Measurements from ENCODE around the gene MYOF. TPM values are rescaled to one million over a fixed set of nuclear protein-coding genes. Genes with fewer than 3 reads are reported as not detected.
"Not testable (repeated sequence)": the region's sequence is repeated elsewhere in the genome, so short reads cannot be mapped to it uniquely, and the experiment has no call there.

MYOF gene
- total RNA-seq, 1 donor from 2014 or later = 82.5 TPM

GRCh38 chr10:93376372-93377293 lies 105.5 kb downstream of the MYOF start:
- no peak for DNase-seq (ENCODE audit: low spot score)
- intact Hi-C loops (cut with DNase I) = loop anchor here (1.0 to 5.0 kb wide), 2 partner anchors 41 to 106 kb away; partner anchors contain the start of gene MYOF

- DNase-seq (ENCODE audit: low spot score) = no peak
- intact Hi-C loops (cut with DNase I) = no loop called here
These were observed 111.2 kb downstream of the MYOF start for GRCh38 chr10:93370961-93371360.

- no peak for DNase-seq (ENCODE audit: low spot score)
- intact Hi-C loops (cut with DNase I) = no loop called here
These were observed 112.5 kb downstream of the MYOF start for GRCh38 chr10:93369588-93370164.

GRCh38 chr10:93368210-93368609 lies 113.9 kb downstream of the MYOF start:
- DNase-seq (ENCODE audit: low spot score) = no peak
- intact Hi-C loops (cut with DNase I) = no loop called here

- no peak for DNase-seq (ENCODE audit: low spot score)
- intact Hi-C loops (cut with DNase I) = no loop called here
These were observed 114.5 kb downstream of the MYOF start for GRCh38 chr10:93367664-93368063.

- intact Hi-C loops (cut with DNase I) = no loop called here
- DNase-seq (ENCODE audit: low spot score) = no peak
These were observed 117.2 kb downstream of the MYOF start for GRCh38 chr10:93364966-93365365.

GRCh38 chr10:93363891-93364648 lies 118.1 kb downstream of the MYOF start:
- intact Hi-C loops (cut with DNase I) = no loop called here
- peak; percentile 80 for DNase-seq (ENCODE audit: low spot score)

- DNase-seq (ENCODE audit: low spot score); intact Hi-C loops (cut with DNase I): not testable (repeated sequence)
These were observed 123.7 kb downstream of the MYOF start for GRCh38 chr10:93358398-93358797.

- intact Hi-C loops (cut with DNase I) = no loop called here
- DNase-seq (ENCODE audit: low spot score) = no peak
These were observed 124.5 kb downstream of the MYOF start for GRCh38 chr10:93357680-93358079.

GRCh38 chr10:93356516-93356915 lies 125.6 kb downstream of the MYOF start:
- intact Hi-C loops (cut with DNase I) = no loop called here
- DNase-seq (ENCODE audit: low spot score) = no peak

- no peak for DNase-seq (ENCODE audit: low spot score)
- intact Hi-C loops (cut with DNase I) = no loop called here
These were observed 129.3 kb downstream of the MYOF start for GRCh38 chr10:93352638-93353383.

GRCh38 chr10:93346694-93347093 lies 135.4 kb downstream of the MYOF start:
- intact Hi-C loops (cut with DNase I) = loop anchor here (10.0 kb wide), 1 partner anchor 342 kb away; no protein-coding TSS in a partner anchor
- DNase-seq (ENCODE audit: low spot score) = no peak

- intact Hi-C loops (cut with DNase I) = loop anchor here (10.0 kb wide), 1 partner anchor 341 kb away; no protein-coding TSS in a partner anchor
These were observed 136.0 kb downstream of the MYOF start for GRCh38 chr10:93346108-93346507.

GRCh38 chr10:93344691-93345090 lies 137.4 kb downstream of the MYOF start:
- DNase-seq (ENCODE audit: low spot score) = no peak
- intact Hi-C loops (cut with DNase I) = loop anchor here (10.0 kb wide), 1 partner anchor 340 kb away; no protein-coding TSS in a partner anchor

More at GRCh38 chr10:93346108-93346507, 136.0 kb downstream of the MYOF start:
- no peak for DNase-seq (ENCODE audit: low spot score)

- DNase-seq (ENCODE audit: low spot score) = no peak
- intact Hi-C loops (cut with DNase I) = loop anchor here (10.0 kb wide), 1 partner anchor 338 kb away; no protein-coding TSS in a partner anchor
These were observed 139.2 kb downstream of the MYOF start for GRCh38 chr10:93342921-93343320.

- intact Hi-C loops (cut with DNase I) = loop anchor here (10.0 kb wide), 1 partner anchor 338 kb away; no protein-coding TSS in a partner anchor
- no peak for DNase-seq (ENCODE audit: low spot score)
These were observed 139.8 kb downstream of the MYOF start for GRCh38 chr10:93342366-93342765.

- DNase-seq (ENCODE audit: low spot score) = no peak
- intact Hi-C loops (cut with DNase I) = no loop called here
These were observed 144.8 kb downstream of the MYOF start for GRCh38 chr10:93337309-93337721.

GRCh38 chr10:93336678-93337077 lies 145.5 kb downstream of the MYOF start:
- DNase-seq (ENCODE audit: low spot score) = no peak
- intact Hi-C loops (cut with DNase I) = no loop called here

- intact Hi-C loops (cut with DNase I) = no loop called here
- DNase-seq (ENCODE audit: low spot score) = no peak
These were observed 146.0 kb downstream of the MYOF start for GRCh38 chr10:93336110-93336509.
